HEK293 (cell line): ENCODE measurements around the gene KIRREL3.

Experiments used
- CTCF ChIA-PET: fragments of 350-600 bp; formaldehyde crosslinking; extraction: SDS; loops from one replicate; lab custom pipeline; 2021; ENCODE audit warnings: antibody characterized with exemption; lab: Yijun Ruan, JAX
- POLR2A ChIA-PET: fragments of 300-600 bp; formaldehyde crosslinking; extraction: SDS; loops from one replicate; lab custom pipeline; 2020; ENCODE audit warnings: antibody characterized with exemption, inconsistent platforms; lab: Yijun Ruan, JAX
- H3K27ac ChIP-seq: fragments of 200-500 bp; sonication (Bioruptor generic); 2 replicates; pipeline ENCODE4 v1.5.1; 2014; ENCODE audit warnings: low read depth, low read length, control low read depth, inconsistent platforms; ENCODE audit errors: extremely low read depth
- H3K36me3 ChIP-seq, 2 experiments: fragments of 200-500 bp in 1 of 2; sonication (Bioruptor generic) in 1 of 2; 1 replicate in 1 of 2; 2 replicates in 1 of 2; pipeline ENCODE4 v1.5.1; 2014 to 2017; ENCODE audit warnings: inconsistent platforms in 2 of 2, low read length in 2 of 2; ENCODE audit not compliant: control insufficient read depth in 2 of 2, insufficient read depth in 1 of 2
- H3K4me1 ChIP-seq: fragments of 200-500 bp; sonication (Bioruptor generic); 2 replicates; pipeline ENCODE4 v1.5.1; 2014; ENCODE audit warnings: mild to moderate bottlenecking, low read length, inconsistent platforms; ENCODE audit not compliant: control insufficient read depth, insufficient read depth
- H3K4me3 ChIP-seq: 2 replicates; pipeline ENCODE4 v1.5.1; 2011; ENCODE audit warnings: low read depth, mild to moderate bottlenecking, control low read depth, low read length, moderate library complexity
- H3K9me3 ChIP-seq: fragments of 200-500 bp; sonication (Bioruptor generic); 2 replicates; pipeline ENCODE4 v1.5.1; 2014; ENCODE audit warnings: low read depth, low read length, inconsistent platforms; ENCODE audit not compliant: control insufficient read depth, insufficient read depth
- EGR2 ChIP-seq: fragments of 450-650 bp; formaldehyde crosslinking; IDR thresholded peaks from 2 replicates; pipeline ENCODE4 v1.5.1; 2016; ENCODE audit warnings: low read depth, missing biosample characterization, missing genetic modification characterization
- GLI2 ChIP-seq: fragments of 450-650 bp; formaldehyde crosslinking; IDR thresholded peaks from 2 replicates; pipeline ENCODE4; 2017; ENCODE audit warnings: missing biosample characterization, missing genetic modification characterization, low read depth, borderline replicate concordance
- KLF9 ChIP-seq: fragments of 450-650 bp; formaldehyde crosslinking; IDR thresholded peaks from 2 replicates; pipeline ENCODE4 v1.5.1; 2016; ENCODE audit warnings: missing biosample characterization, missing genetic modification characterization, low read depth
- PATZ1 ChIP-seq: fragments of 450-650 bp; formaldehyde crosslinking; IDR thresholded peaks from 2 replicates; pipeline ENCODE4 v1.5.1; 2016; ENCODE audit warnings: missing biosample characterization, missing genetic modification characterization
- PRDM10 ChIP-seq: fragments of 450-650 bp; formaldehyde crosslinking; IDR thresholded peaks from 2 replicates; pipeline ENCODE4 v1.5.1; 2016; ENCODE audit warnings: missing biosample characterization, missing genetic modification characterization
- ZBTB26 ChIP-seq: fragments of 450-650 bp; formaldehyde crosslinking; optimal IDR thresholded peaks from 2 replicates; pipeline ENCODE3; 2016; ENCODE audit warnings: missing biosample characterization, mild to moderate bottlenecking, missing genetic modification characterization
- ZFHX2 ChIP-seq: fragments of 450-650 bp; formaldehyde crosslinking; conservative IDR thresholded peaks from 2 replicates; pipeline ENCODE4 v1.5.1; 2016; ENCODE audit warnings: missing biosample characterization, missing genetic modification characterization
- ZNF133 ChIP-seq: fragments of 450-650 bp; formaldehyde crosslinking; IDR thresholded peaks from 2 replicates; pipeline ENCODE4 v1.5.1; 2016; ENCODE audit warnings: missing biosample characterization, missing genetic modification characterization
- ZNF16 ChIP-seq: fragments of 450-650 bp; formaldehyde crosslinking; IDR thresholded peaks from 2 replicates; pipeline ENCODE4 v1.5.1; 2016; ENCODE audit warnings: low read depth, missing biosample characterization, missing genetic modification characterization
- ZNF202 ChIP-seq: fragments of 450-650 bp; formaldehyde crosslinking; IDR thresholded peaks from 2 replicates; pipeline ENCODE4 v1.5.1; 2016; ENCODE audit warnings: missing biosample characterization, missing genetic modification characterization, borderline replicate concordance
- ZNF211 ChIP-seq: fragments of 450-650 bp; formaldehyde crosslinking; IDR thresholded peaks from 2 replicates; pipeline ENCODE4 v1.5.1; 2016; ENCODE audit warnings: low read depth, missing biosample characterization, missing genetic modification characterization
- ZNF274 ChIP-seq, 2 experiments: fragments of 200-500 bp in 1 of 2; fragments of 450-650 bp in 1 of 2; sonication (Bioruptor generic) in 1 of 2; formaldehyde crosslinking in 1 of 2; IDR thresholded peaks; 2 replicates each; pipeline versions ENCODE4 v1.5.1 to v1.6.1; 2014 to 2016; ENCODE audit warnings: borderline replicate concordance in 1 of 2, inconsistent platforms in 1 of 2, low read length in 1 of 2, missing biosample characterization in 1 of 2, missing genetic modification characterization in 1 of 2
- ZNF354C ChIP-seq: fragments of 450-650 bp; formaldehyde crosslinking; IDR thresholded peaks from 2 replicates; pipeline ENCODE4 v1.5.1; 2016; ENCODE audit warnings: missing biosample characterization, missing genetic modification characterization, low read depth, borderline replicate concordance
- ZNF514 ChIP-seq: fragments of 450-650 bp; formaldehyde crosslinking; IDR thresholded peaks from 2 replicates; pipeline ENCODE4 v1.5.1; 2016; ENCODE audit warnings: missing biosample characterization, missing genetic modification characterization
- ZNF660 ChIP-seq: fragments of 450-650 bp; IDR thresholded peaks from 2 replicates; pipeline ENCODE4 v1.5.1; 2018; ENCODE audit warnings: missing biosample characterization, mild to moderate bottlenecking, missing genetic modification characterization
- ZNF664 ChIP-seq: fragments of 450-650 bp; formaldehyde crosslinking; IDR thresholded peaks from 2 replicates; pipeline ENCODE4 v1.5.1; 2016; ENCODE audit warnings: missing biosample characterization, missing genetic modification characterization
- ZNF670 ChIP-seq: fragments of 450-650 bp; formaldehyde crosslinking; IDR thresholded peaks from 2 replicates; pipeline ENCODE4 v1.5.1; 2016; ENCODE audit warnings: missing biosample characterization, missing genetic modification characterization, low read depth
- ZNF830 ChIP-seq: fragments of 450-650 bp; IDR thresholded peaks from 2 replicates; pipeline ENCODE4 v1.5.0; 2018; ENCODE audit warnings: missing biosample characterization, missing genetic modification characterization, low read depth, mild to moderate bottlenecking, moderate library complexity
- ZSCAN30 ChIP-seq: fragments of 450-650 bp; IDR thresholded peaks from 2 replicates; pipeline ENCODE4 v1.5.1; 2018; ENCODE audit warnings: missing biosample characterization, mild to moderate bottlenecking, missing genetic modification characterization, moderate library complexity
- TF ChIP-seq, protein P1 (sequence below): fragments of 450-650 bp; formaldehyde crosslinking; IDR thresholded peaks from 2 replicates; pipeline ENCODE4 v1.5.1; 2017; ENCODE audit warnings: missing biosample characterization, missing genetic modification characterization
- TF ChIP-seq, protein P2 (sequence below): fragments of 450-650 bp; formaldehyde crosslinking; IDR thresholded peaks from 2 replicates; pipeline ENCODE4 v1.5.1; 2016; ENCODE audit warnings: missing biosample characterization, missing genetic modification characterization

KIRREL3 gene

DNA sequence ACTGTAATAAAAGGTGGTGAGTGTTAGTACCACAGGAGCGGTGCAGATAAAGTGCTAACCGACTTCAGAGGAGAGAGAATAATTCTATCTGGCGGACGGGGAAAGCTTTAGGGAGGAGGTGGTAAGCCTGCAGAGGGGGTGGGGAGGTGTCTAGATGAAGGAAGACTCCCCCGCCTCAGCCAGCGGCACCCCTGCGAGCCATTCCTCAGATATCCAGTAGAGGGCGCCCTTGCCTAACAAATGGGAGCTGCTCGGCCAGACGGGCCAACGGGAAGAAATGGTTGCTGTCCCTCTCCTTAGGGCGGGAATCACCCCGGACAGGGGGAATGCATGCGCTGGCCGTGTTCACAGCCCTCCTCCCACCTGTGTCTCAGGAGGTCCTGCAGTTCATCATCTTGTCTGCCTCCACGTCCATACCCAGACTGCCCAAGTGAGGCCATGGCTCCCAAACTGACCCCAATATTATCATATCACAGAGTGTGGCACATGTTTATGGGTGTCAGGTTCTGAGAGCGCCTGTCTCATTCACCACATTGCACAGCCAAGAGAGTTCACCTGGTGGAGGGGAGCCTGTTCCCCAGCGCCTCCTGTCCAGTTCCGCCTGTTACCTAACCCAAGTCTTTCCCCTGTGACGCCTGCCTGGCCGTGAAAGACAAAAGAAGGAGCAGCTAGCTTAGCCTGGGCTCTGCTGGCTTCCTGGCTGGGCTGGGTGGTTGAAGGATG is 559.6 kb downstream of the KIRREL3 start (continued):
- TF ChIP-seq, protein P1, sequence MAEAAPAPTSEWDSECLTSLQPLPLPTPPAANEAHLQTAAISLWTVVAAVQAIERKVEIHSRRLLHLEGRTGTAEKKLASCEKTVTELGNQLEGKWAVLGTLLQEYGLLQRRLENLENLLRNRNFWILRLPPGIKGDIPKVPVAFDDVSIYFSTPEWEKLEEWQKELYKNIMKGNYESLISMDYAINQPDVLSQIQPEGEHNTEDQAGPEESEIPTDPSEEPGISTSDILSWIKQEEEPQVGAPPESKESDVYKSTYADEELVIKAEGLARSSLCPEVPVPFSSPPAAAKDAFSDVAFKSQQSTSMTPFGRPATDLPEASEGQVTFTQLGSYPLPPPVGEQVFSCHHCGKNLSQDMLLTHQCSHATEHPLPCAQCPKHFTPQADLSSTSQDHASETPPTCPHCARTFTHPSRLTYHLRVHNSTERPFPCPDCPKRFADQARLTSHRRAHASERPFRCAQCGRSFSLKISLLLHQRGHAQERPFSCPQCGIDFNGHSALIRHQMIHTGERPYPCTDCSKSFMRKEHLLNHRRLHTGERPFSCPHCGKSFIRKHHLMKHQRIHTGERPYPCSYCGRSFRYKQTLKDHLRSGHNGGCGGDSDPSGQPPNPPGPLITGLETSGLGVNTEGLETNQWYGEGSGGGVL (tag by site-specific recombination) = no peak
- no peak for TF ChIP-seq ZNF660 (tag by site-specific recombination)
- peak; percentile 44; the same call in 1 of the 2 replicates for TF ChIP-seq PATZ1
- TF ChIP-seq KLF9 (tag by site-specific recombination) = no peak
- TF ChIP-seq ZNF133 (tag by site-specific recombination) = no peak
- TF ChIP-seq ZFHX2 = 0 out of 2 replicates have a peak, but pooled peaks have one; percentile 23
- TF ChIP-seq ZNF211 (tag by site-specific recombination) = no peak
- no peak for TF ChIP-seq ZNF354C (tag by site-specific recombination)
- TF ChIP-seq ZNF514 = no peak
- no peak for TF ChIP-seq ZNF202 (tag by site-specific recombination)
- no peak for TF ChIP-seq ZNF670
- TF ChIP-seq GLI2 (tag by site-specific recombination) = no peak
- no peak for TF ChIP-seq EGR2
- TF ChIP-seq ZNF274 (IDR thresholded peaks at IDR 0.05; ENCODE audit: low read length) = no peak
- TF ChIP-seq ZNF274 (tag by site-specific recombination; IDR thresholded peaks at IDR 0.05; ENCODE audit: borderline replicate concordance) = no peak

DNA sequence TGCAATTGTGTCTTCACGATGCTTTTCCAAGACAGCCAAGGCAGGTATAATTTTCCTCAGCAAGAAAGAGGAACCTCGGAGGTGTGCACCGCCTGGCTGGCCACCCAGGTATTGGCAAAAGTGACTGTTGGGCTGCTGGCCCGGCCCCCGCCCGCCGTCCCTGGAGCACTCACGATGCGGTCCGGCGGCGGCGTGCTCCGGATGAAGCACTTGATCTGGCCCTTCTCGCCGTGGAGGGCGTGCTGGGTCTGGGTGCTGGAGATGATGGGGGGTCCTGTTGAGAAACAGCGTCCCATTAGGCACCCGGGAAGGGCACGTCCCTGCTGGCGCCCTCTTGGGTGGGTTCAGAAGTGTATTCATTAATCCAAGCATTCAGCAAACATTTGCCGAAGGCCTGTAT is 560.3 kb downstream of the KIRREL3 start:
- Histone ChIP-seq H3K36me3 (no peaks in the 10 kb centered on the region), H3K4me3 (no peak overlapping the region), H3K4me1 (no peaks in the 10 kb centered on the region), H3K27ac (no peak overlapping the region), H3K9me3 (no peaks in the 10 kb centered on the region)
- CTCF ChIA-PET = interaction anchor here (0.5 to 2.5 kb wide), 20 partner anchors 11 to 1072 kb away, joined by 3 to 31 read pairs (median 4); no protein-coding TSS in a partner anchor
- POLR2A ChIA-PET = no interaction called here
- TF ChIP-seq, protein P2, sequence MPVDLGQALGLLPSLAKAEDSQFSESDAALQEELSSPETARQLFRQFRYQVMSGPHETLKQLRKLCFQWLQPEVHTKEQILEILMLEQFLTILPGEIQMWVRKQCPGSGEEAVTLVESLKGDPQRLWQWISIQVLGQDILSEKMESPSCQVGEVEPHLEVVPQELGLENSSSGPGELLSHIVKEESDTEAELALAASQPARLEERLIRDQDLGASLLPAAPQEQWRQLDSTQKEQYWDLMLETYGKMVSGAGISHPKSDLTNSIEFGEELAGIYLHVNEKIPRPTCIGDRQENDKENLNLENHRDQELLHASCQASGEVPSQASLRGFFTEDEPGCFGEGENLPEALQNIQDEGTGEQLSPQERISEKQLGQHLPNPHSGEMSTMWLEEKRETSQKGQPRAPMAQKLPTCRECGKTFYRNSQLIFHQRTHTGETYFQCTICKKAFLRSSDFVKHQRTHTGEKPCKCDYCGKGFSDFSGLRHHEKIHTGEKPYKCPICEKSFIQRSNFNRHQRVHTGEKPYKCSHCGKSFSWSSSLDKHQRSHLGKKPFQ (tag by site-specific recombination) = no peak
- TF ChIP-seq ZNF830 (tag by site-specific recombination) (no peak), ZNF664 (no peak)

DNA sequence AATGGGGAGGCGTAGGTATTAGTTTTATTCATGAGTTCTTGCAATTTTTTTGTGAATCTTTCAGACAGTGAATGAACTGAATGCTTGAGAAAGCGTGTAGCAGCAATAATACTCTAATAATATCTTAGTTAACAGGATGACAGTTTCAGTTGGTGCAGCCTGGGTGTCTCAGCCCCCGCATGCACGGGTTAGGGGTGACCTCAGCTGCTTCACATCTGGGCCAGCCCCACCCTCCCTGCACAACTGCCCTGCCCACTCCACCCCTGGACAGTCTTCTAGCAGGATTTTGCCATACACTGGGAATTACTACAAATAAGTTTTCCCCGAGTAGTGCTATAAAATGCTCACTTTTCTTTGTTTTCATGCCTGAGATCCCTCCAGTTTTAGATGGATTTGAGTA is 561.9 kb downstream of the KIRREL3 start:
- H3K27ac ChIP-seq = no peak overlapping the region
- ChIA-PET POLR2A (no interaction called here), CTCF (interaction anchor here (1.0 kb wide), 1 partner anchor 128 kb away, joined by 5 read pairs; no protein-coding TSS in a partner anchor)
- H3K36me3 ChIP-seq = no peaks in the 10 kb centered on the region
- no peaks in the 10 kb centered on the region for H3K4me1 ChIP-seq
- no peaks in the 10 kb centered on the region for H3K9me3 ChIP-seq
- no peak overlapping the region for H3K4me3 ChIP-seq
- TF ChIP-seq PRDM10 (no peak), ZSCAN30 (tag by site-specific recombination) (no peak), ZFHX2 (0 out of 2 replicates have a peak, but pooled peaks have one; percentile 15), ZNF16 (tag by site-specific recombination) (no peak), ZBTB26 (tag by site-specific recombination) (no peak), EGR2 (peak; percentile 41; the same call in 1 of the 2 replicates)
